Stomach (tissue), 4 donors: ENCODE results near the gene NCOA1.

Experiments used
- CTCF ChIP-seq, 7 experiments: fragments of 450-650 bp in 4 of 7; fragments of 200-600 bp in 3 of 7; sonication (generic) in 3 of 7; IDR thresholded peaks; one replicate each; pipeline ENCODE4 v1.5.1; 2016 to 2019; ENCODE audit warnings: antibody characterized with exemption in 7 of 7, control low read depth in 2 of 7, mild to moderate bottlenecking in 1 of 7
- EP300 ChIP-seq: sonication (generic); formaldehyde crosslinking; IDR thresholded peaks from one replicate; pipeline ENCODE4 v1.6.1; 2017; ENCODE audit warnings: antibody characterized with exemption
- POLR2A ChIP-seq, 4 donors: fragments of 450-650 bp; IDR thresholded peaks; one replicate each; pipeline ENCODE4 v1.6.1; 2016; ENCODE audit warnings: antibody characterized with exemption in 4 of 4, control low read depth in 2 of 4, mild to moderate bottlenecking in 1 of 4, moderate library complexity in 1 of 4
- POLR2AphosphoS5 ChIP-seq, 3 donors: sonication (generic); formaldehyde crosslinking; IDR thresholded peaks; one replicate each; pipeline ENCODE4 v1.6.1; 2016; ENCODE audit warnings: antibody characterized with exemption in 3 of 3

DNA sequence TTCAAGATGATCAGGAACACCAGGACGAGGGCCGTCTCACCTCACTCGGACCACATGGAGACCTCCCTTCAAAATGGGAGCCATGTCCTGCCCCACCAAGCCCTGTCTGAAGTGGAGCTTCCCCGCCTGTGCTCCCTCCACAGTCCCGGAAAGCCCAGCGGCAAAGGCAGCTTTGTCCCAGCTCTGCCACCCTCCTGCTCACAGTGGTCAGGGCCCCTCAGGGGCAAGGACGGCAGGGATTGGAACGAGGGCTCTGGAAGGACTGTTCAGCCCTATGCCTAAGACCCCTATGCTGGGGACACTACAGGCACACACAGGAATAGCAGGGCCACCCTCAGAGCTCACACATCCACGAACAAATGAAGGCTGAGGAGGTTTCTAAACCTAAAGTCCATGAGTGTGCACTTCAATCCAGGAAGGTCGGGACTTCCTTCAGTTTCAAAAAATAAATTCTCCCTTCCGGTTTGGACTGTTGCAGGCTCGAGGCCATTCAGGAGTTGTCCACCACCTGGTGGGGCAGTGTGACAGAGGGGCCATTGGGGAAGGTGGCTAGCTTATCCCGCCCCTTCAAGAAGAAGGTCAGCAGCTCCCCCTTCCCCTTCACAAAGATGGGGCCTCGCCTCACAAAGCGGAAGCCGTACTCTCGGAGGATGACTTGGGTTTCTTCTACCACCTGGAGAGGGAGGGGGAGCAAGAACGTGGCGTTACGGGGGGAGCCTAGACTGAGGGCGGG, 328.6 kb downstream of the NCOA1 start:
- no peak for TF ChIP-seq CTCF (IDR thresholded peaks at IDR 0.05)
- no peak for TF ChIP-seq POLR2AphosphoS5 (IDR thresholded peaks at IDR 0.05)
- no peak for TF ChIP-seq POLR2A (IDR thresholded peaks at IDR 0.05)
- TF ChIP-seq EP300 = no peak
